ENCODE data around the gene MRPL36. TPM values are rescaled to one million over a fixed set of nuclear protein-coding genes. Genes with fewer than 3 reads are reported as not detected.

The MRPL36 gene
- total and polyA plus RNA-seq, 9 of the 15 experiments (the other 6 are each of a cell fraction or from before 2014, with no cell fraction given) = 78.3 to 557 (median 124) TPM

- H3K9me3 ChIP-seq (replicated peaks; ENCODE audit: control insufficient read depth, insufficient read depth, low read depth, low read length) = no peaks in the 10 kb centered on the region
- peak overlapping the region; percentile 98 for H3K27ac ChIP-seq (ENCODE audit: extremely low read depth, low read depth, low read length)
- POLR2A ChIA-PET = interaction anchor here (0.6 to 1.7 kb wide), 4 partner anchors 8 to 345 kb away, joined by 3 to 4 read pairs (median 4); no protein-coding TSS in a partner anchor
- peaks cover 4% of the 10 kb centered on the region; the same call in 1 of the 2 replicates for H4K20me1 ChIP-seq (replicated peaks; ENCODE audit: control insufficient read depth, insufficient read depth, low read length)
- BruUV-seq (replicated peaks) = TSS peak; percentile 36
- DNase-seq (ENCODE audit: extremely low read depth in 1 of 4, low spot score in 3 of 4) (peak in 3 of 4 experiments; percentile 38 to 72 (median 53)), ATAC-seq (peak; percentile 37), FAIRE-seq (peak; percentile 72)
- WGBS (ENCODE audit: insufficient coverage, low coverage, missing lambda C conversion rate) = 5% methylated on average over 7 of the region's 7 CpGs
- H3K36me3 ChIP-seq (ENCODE audit: control insufficient read depth, insufficient read depth, low read length) = peaks cover 70% of the 10 kb centered on the region
- peaks cover 5 to 32% of the 10 kb centered on the region in 2 experiments; a peak in 3 of 5 replicates for H3K4me1 ChIP-seq (replicated peaks in 1 of 2; ENCODE audit: control insufficient read depth in 2 of 2, insufficient read depth in 2 of 2, low read length in 2 of 2)
- H3K27me3 ChIP-seq (ENCODE audit: control insufficient read depth in 2 of 2, insufficient read depth in 2 of 2, low read length in 2 of 2) = no peaks in the 10 kb centered on the region
- H2AFZ ChIP-seq (ENCODE audit: low read depth, low read length) = peak overlapping the region; percentile 95
- H3K9ac ChIP-seq (ENCODE audit: insufficient read depth in 1 of 2, low read depth in 2 of 2, low read length in 2 of 2) = peak overlapping the region; percentile 98 to 99
- in situ Hi-C loops (cut with MboI) (no loop called here), intact Hi-C loops (cut with micrococcal nuclease) (no loop called here)
- peak overlapping the region; percentile 99 for H3K4me3 ChIP-seq
- H3K79me2 ChIP-seq (ENCODE audit: control insufficient read depth, insufficient read depth, low read length) = peaks cover 95% of the 10 kb centered on the region
- H3K9me1 ChIP-seq (ENCODE audit: control insufficient read depth, insufficient read depth, low read length) = no peaks in the 10 kb centered on the region
- peak overlapping the region; percentile 95 for H3K4me2 ChIP-seq (ENCODE audit: insufficient read depth, low read length)
- CTCF ChIA-PET (ENCODE audit: low intra/inter-chr PET ratio) = no interaction called here
- no peak for TF ChIP-seq TAF15 (IDR thresholded peaks at IDR 0.05; ENCODE audit: low read depth, low read length)
- no peak for TF ChIP-seq SMAD3 (CRISPR knock-in tag; conservative IDR thresholded peaks at IDR 0.05)
- TF ChIP-seq THRB (CRISPR knock-in tag; conservative IDR thresholded peaks at IDR 0.05) = 0 out of 2 replicates have a peak, but pooled peaks have one; percentile 53
- TF ChIP-seq CXXC5 (CRISPR knock-in tag; IDR thresholded peaks at IDR 0.05) = no peak
- TF ChIP-seq SMARCA4 (IDR thresholded peaks at IDR 0.05) = no peak
- 0 out of 2 replicates have a peak, but pooled peaks have one; percentile 52 for TF ChIP-seq ZBTB26 (CRISPR knock-in tag; IDR thresholded peaks at IDR 0.05)
- TF ChIP-seq THAP7 (CRISPR knock-in tag; IDR thresholded peaks at IDR 0.05) = no peak
- no peak for TF ChIP-seq ZNF561 (CRISPR knock-in tag; conservative IDR thresholded peaks at IDR 0.05)
- TF ChIP-seq HDAC1 (IDR thresholded peaks at IDR 0.05) = no peak
- TF ChIP-seq NFE2 (IDR thresholded peaks at IDR 0.05; ENCODE audit: low read depth) = no peak
- 0 out of 2 replicates have a peak, but pooled peaks have one; percentile 34 for TF ChIP-seq ZNF354B (CRISPR knock-in tag; IDR thresholded peaks at IDR 0.05)
Observed at GRCh38 chr5:1801967-1802295, 2.3 kb upstream of the MRPL36 start.

Measured in K562 (cell line).